ENCODE results near the gene HEXIM2.

Gene HEXIM2

GRCh38 chr17:45186801-45187354, 25.2 kb downstream of the HEXIM2 start:
- no peak overlapping the region for H3K4me3 ChIP-seq (ENCODE audit: low read depth, low read length)
- no peaks in the 10 kb centered on the region for H3K27me3 ChIP-seq
- no peaks in the 10 kb centered on the region for H3K4me1 ChIP-seq
- H3K36me3 ChIP-seq = no peaks in the 10 kb centered on the region
- TF ChIP-seq, protein P1, sequence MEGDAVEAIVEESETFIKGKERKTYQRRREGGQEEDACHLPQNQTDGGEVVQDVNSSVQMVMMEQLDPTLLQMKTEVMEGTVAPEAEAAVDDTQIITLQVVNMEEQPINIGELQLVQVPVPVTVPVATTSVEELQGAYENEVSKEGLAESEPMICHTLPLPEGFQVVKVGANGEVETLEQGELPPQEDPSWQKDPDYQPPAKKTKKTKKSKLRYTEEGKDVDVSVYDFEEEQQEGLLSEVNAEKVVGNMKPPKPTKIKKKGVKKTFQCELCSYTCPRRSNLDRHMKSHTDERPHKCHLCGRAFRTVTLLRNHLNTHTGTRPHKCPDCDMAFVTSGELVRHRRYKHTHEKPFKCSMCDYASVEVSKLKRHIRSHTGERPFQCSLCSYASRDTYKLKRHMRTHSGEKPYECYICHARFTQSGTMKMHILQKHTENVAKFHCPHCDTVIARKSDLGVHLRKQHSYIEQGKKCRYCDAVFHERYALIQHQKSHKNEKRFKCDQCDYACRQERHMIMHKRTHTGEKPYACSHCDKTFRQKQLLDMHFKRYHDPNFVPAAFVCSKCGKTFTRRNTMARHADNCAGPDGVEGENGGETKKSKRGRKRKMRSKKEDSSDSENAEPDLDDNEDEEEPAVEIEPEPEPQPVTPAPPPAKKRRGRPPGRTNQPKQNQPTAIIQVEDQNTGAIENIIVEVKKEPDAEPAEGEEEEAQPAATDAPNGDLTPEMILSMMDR (IDR thresholded peaks at IDR 0.05; ENCODE audit: low read depth, low read length) = no peak
- H3K9me3 ChIP-seq = no peaks in the 10 kb centered on the region
- no peak for DNase-seq

DNA sequence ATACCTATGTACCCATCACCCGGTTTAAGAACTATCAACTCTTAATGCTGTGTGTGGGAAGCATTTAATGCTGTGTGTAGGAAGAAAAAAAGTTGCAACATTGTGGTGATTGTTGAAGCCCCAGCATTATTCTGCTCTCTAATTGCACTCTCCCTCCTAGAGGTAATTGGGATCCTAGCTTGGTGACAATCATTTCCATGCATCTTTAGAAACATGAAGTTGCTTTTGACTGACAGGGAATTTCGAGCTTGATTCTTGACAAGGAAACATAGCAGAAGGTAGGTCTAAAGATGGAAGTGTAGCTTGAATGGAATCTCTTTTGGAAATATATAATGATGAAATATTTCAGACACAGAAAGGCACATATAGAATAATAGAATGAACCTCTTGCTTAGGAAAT, 27.3 kb downstream of the HEXIM2 start:
- Histone ChIP-seq H3K4me3 (ENCODE audit: low read depth, low read length) (no peak overlapping the region), H3K27me3 (no peaks in the 10 kb centered on the region), H3K4me1 (no peaks in the 10 kb centered on the region), H3K9me3 (no peaks in the 10 kb centered on the region), H3K36me3 (no peaks in the 10 kb centered on the region)
- no peak for DNase-seq
- TF ChIP-seq, protein P1 (IDR thresholded peaks at IDR 0.05; ENCODE audit: low read depth, low read length) = no peak

- Histone ChIP-seq H3K27me3 (no peaks in the 10 kb centered on the region), H3K4me3 (ENCODE audit: low read depth, low read length) (no peak overlapping the region), H3K4me1 (no peaks in the 10 kb centered on the region), H3K36me3 (no peaks in the 10 kb centered on the region), H3K9me3 (no peaks in the 10 kb centered on the region)
- DNase-seq = no peak
- TF ChIP-seq, protein P1 (IDR thresholded peaks at IDR 0.05; ENCODE audit: low read depth, low read length) = no peak
Measured at GRCh38 chr17:45190503-45191255, 29.0 kb downstream of the HEXIM2 start.

- H3K9me3 ChIP-seq = no peaks in the 10 kb centered on the region
- peaks cover 3% of the 10 kb centered on the region for H3K4me1 ChIP-seq
- no peaks in the 10 kb centered on the region for H3K36me3 ChIP-seq
- no peak for DNase-seq
- TF ChIP-seq, protein P1 (IDR thresholded peaks at IDR 0.05; ENCODE audit: low read depth, low read length) = no peak
- no peaks in the 10 kb centered on the region for H3K27me3 ChIP-seq
- H3K4me3 ChIP-seq (ENCODE audit: low read depth, low read length) = no peak overlapping the region
Measured at GRCh38 chr17:45195424-45195823, 33.7 kb downstream of the HEXIM2 start.

DNA sequence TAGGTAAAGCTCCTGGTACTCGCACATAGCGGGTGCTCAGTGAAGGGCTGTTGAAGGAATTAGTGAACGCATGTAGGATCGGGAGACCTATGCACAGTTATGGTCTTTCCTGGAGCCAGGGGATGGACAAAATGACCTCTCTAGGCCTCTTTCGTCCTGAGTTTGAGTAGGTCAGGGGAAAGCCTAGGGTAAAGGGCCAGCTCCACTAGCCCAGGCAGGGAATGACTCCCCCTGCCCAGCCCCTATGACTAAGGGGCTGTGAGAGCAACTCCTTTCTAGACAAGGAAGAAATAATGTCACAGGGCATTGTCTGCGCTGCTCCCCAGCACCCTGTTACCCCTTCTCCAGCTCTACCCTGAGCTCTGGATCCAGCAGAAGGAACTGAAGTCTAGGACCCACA, 35.4 kb downstream of the HEXIM2 start:
- Histone ChIP-seq H3K36me3 (no peaks in the 10 kb centered on the region), H3K27me3 (no peaks in the 10 kb centered on the region), H3K4me1 (peaks cover 3% of the 10 kb centered on the region), H3K9me3 (no peaks in the 10 kb centered on the region), H3K4me3 (ENCODE audit: low read depth, low read length) (no peak overlapping the region)
- no peak for DNase-seq
- TF ChIP-seq, protein P1 (IDR thresholded peaks at IDR 0.05; ENCODE audit: low read depth, low read length) = no peak

All from BE2C (cell line).